Neutrophil (primary cell): ENCODE measurements around the gene EVL.

ENCODE experiments used
- H3K27ac ChIP-seq: fragments of 200-600 bp; sonication (generic); 2 replicates; pipeline ENCODE4 v1.5.1; 2016; ENCODE audit warnings: mild to moderate bottlenecking, moderate library complexity
- H3K27me3 ChIP-seq: fragments of 200-600 bp; sonication (generic); 2 replicates; pipeline ENCODE4 v1.6.0; 2016; ENCODE audit warnings: mild to moderate bottlenecking
- H3K36me3 ChIP-seq: fragments of 200-600 bp; sonication (generic); 2 replicates; pipeline ENCODE4 v1.5.1; 2017
- H3K4me1 ChIP-seq, 2 experiments: fragments of 200-600 bp in 1 of 2; sonication (generic) in 1 of 2; 1 replicate in 1 of 2; 2 replicates in 1 of 2; pipeline versions ENCODE4 v1.5.1 to v1.6.1; 2013 to 2016; ENCODE audit warnings: low read depth in 1 of 2, low read length in 1 of 2, mild to moderate bottlenecking in 1 of 2, moderate library complexity in 1 of 2; ENCODE audit not compliant: control insufficient read depth in 1 of 2, insufficient read depth in 1 of 2
- H3K4me3 ChIP-seq, 2 experiments: fragments of 200-600 bp in 1 of 2; sonication (generic) in 1 of 2; 1 replicate in 1 of 2; 2 replicates in 1 of 2; pipeline ENCODE4 v1.5.1; 2013 to 2016; ENCODE audit warnings: low read depth in 1 of 2, low read length in 1 of 2, mild to moderate bottlenecking in 1 of 2, moderate library complexity in 1 of 2
- H3K9me3 ChIP-seq: fragments of 200-600 bp; sonication (generic); 2 replicates; pipeline ENCODE4 v1.5.1; 2016
- CTCF ChIP-seq: fragments of 200-600 bp; sonication (generic); IDR thresholded peaks from 2 replicates; pipeline ENCODE4 v1.5.1; 2016; ENCODE audit warnings: antibody characterized with exemption

The EVL gene

GRCh38 chr14:100072783-100073346, 7.6 kb downstream of the EVL start:
- peak overlapping the region; percentile 46 to 47 for H3K4me3 ChIP-seq

GRCh38 chr14:100073576-100074430, 8.6 kb downstream of the EVL start:
- no peak for TF ChIP-seq CTCF
- H3K36me3 ChIP-seq = no peaks in the 10 kb centered on the region
- H3K9me3 ChIP-seq = no peaks in the 10 kb centered on the region
- peaks cover 40 to 49% of the 10 kb centered on the region in 2 experiments for H3K4me1 ChIP-seq
- H3K27me3 ChIP-seq = no peaks in the 10 kb centered on the region
- H3K27ac ChIP-seq = peak overlapping the region; percentile 77
- H3K4me3 ChIP-seq = peak overlapping the region in 1 of 2 experiments; percentile 46

More at GRCh38 chr14:100072783-100073346, 7.6 kb downstream of the EVL start:
- peak; percentile 46 for TF ChIP-seq CTCF
- peaks cover 43 to 54% of the 10 kb centered on the region in 2 experiments for H3K4me1 ChIP-seq
- no peaks in the 10 kb centered on the region for H3K9me3 ChIP-seq
- H3K36me3 ChIP-seq = no peaks in the 10 kb centered on the region
- H3K27me3 ChIP-seq = no peaks in the 10 kb centered on the region
- peak overlapping the region; percentile 77 for H3K27ac ChIP-seq

- Histone ChIP-seq H3K4me1 (peaks cover 41 to 48% of the 10 kb centered on the region in 2 experiments), H3K36me3 (no peaks in the 10 kb centered on the region), H3K9me3 (no peaks in the 10 kb centered on the region), H3K27ac (no peak overlapping the region), H3K4me3 (no peak overlapping the region), H3K27me3 (no peaks in the 10 kb centered on the region)
- no peak for TF ChIP-seq CTCF
Observed at GRCh38 chr14:100074431-100075100, 9.3 kb downstream of the EVL start.

GRCh38 chr14:100075681-100076080, 10.5 kb downstream of the EVL start:
- Histone ChIP-seq H3K9me3 (no peaks in the 10 kb centered on the region), H3K4me3 (no peak overlapping the region), H3K36me3 (no peaks in the 10 kb centered on the region), H3K27ac (peak overlapping the region; percentile 37), H3K27me3 (no peaks in the 10 kb centered on the region), H3K4me1 (peaks cover 41 to 48% of the 10 kb centered on the region in 2 experiments)
- TF ChIP-seq CTCF = no peak

GRCh38 chr14:100076133-100076532, 10.9 kb downstream of the EVL start:
- H3K36me3 ChIP-seq = no peaks in the 10 kb centered on the region
- TF ChIP-seq CTCF = peak; percentile 58
- no peaks in the 10 kb centered on the region for H3K27me3 ChIP-seq
- peak overlapping the region; percentile 37 for H3K27ac ChIP-seq
- no peak overlapping the region for H3K4me3 ChIP-seq
- H3K4me1 ChIP-seq = peaks cover 41 to 48% of the 10 kb centered on the region in 2 experiments
- no peaks in the 10 kb centered on the region for H3K9me3 ChIP-seq
